ENCODE measurements around the gene OR6C68.

- TF ChIP-seq CTCF (conservative IDR thresholded peaks at IDR 0.05 in 1 of 2, IDR thresholded peaks at IDR 0.05 in 1 of 2; ENCODE audit: low read depth in 1 of 2, low read length in 2 of 2): no peak
- TF ChIP-seq EZH2 (IDR thresholded peaks at IDR 0.05; ENCODE audit: low read length, missing control alignments): no peak
Observed at GRCh38 chr12:55495490-55495889, 3.3 kb downstream of the OR6C68 start.

Data from fibroblast of lung (primary cell).